CD4-positive, alpha-beta T cell treated with Interleukin-4 for 4 hours (primary cell): ENCODE results near the gene PLA2G4F.

Experiments used
- DNase-seq: peaks from one replicate; pipeline ENCODE4 v3.0.0-alpha.2; 2020

Gene PLA2G4F, protein sequence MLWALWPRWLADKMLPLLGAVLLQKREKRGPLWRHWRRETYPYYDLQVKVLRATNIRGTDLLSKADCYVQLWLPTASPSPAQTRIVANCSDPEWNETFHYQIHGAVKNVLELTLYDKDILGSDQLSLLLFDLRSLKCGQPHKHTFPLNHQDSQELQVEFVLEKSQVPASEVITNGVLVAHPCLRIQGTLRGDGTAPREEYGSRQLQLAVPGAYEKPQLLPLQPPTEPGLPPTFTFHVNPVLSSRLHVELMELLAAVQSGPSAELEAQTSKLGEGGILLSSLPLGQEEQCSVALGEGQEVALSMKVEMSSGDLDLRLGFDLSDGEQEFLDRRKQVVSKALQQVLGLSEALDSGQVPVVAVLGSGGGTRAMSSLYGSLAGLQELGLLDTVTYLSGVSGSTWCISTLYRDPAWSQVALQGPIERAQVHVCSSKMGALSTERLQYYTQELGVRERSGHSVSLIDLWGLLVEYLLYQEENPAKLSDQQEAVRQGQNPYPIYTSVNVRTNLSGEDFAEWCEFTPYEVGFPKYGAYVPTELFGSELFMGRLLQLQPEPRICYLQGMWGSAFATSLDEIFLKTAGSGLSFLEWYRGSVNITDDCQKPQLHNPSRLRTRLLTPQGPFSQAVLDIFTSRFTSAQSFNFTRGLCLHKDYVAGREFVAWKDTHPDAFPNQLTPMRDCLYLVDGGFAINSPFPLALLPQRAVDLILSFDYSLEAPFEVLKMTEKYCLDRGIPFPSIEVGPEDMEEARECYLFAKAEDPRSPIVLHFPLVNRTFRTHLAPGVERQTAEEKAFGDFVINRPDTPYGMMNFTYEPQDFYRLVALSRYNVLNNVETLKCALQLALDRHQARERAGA

DNA sequence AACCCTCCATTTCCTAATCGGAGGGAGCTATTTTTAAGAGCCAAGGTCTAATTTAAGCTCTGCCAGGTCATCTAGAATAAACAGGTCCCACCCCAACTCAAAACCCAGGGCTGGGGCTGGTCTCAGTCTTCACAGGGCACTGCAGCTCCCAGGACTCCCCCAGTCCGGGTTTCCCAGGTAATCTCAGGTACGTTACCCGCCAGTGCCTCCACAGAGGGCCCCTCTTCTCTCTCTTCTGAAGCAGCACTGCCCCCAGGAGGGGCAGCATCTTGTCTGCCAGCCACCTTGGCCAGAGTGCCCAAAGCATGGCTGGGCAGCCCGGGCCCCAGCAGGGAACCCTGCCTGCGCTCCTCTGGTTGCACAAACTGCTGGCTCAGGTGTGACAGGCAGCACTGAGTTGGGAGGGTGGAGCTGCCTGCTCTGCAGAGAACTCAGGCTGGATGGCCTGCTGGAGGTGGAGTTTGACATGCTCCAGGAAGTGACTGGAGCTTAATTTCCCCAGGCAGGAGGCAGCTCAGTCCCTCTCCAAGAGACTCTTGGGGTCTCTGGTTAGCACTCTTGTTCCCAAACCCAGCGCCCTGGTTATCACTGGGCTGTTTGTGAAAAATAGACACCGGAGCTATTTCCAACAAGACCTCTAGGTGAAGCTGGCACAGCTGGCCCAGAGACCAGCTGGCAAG lies at the start of gene PLA2G4F:
Gene PLA2G4F, minus strand, starts transcription at position 394 of the 680 bp plus-strand sequence. Its CDS starts 87 bp downstream, at position 307.
- DNase-seq = no peak

DNA sequence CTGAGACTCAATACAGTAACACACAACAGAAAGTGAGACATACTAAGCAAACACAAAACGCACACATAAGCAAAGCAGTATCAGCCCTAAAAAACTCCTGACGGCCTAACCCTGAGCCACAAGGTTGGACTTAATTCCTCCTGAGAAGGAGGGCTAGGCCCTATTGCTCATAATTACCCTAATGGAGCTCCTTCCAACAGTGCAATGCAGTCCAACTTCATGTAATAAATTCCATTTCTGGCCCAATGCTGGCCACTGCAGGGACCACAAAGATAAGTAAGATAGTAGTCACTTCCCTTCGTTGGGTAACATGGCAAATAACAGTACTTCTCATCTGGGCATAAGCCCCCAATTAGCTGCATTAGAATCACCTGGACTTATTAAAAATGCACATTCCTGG lies 47.5 kb upstream of the PLA2G4F start:
- no peak for DNase-seq

DNA sequence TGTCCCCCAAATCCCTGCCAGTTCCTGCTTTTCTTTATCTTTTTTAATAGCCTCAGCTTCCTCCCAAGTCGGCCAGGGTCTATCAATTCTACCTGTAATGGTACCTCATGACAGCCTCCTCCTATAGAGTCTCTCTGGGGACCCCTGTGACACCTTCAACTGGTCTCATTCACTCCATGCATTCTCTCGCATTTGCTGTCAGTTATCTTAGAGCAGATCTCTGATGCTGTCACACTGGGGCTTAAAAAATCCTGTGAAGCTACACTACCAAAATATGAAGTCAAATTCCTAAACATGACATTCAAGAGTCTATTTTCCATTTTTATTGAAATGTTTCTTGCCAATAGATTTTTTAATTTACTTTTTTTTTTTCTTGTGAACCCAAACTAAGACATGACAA lies 46.2 kb upstream of the PLA2G4F start:
- DNase-seq = no peak

DNA sequence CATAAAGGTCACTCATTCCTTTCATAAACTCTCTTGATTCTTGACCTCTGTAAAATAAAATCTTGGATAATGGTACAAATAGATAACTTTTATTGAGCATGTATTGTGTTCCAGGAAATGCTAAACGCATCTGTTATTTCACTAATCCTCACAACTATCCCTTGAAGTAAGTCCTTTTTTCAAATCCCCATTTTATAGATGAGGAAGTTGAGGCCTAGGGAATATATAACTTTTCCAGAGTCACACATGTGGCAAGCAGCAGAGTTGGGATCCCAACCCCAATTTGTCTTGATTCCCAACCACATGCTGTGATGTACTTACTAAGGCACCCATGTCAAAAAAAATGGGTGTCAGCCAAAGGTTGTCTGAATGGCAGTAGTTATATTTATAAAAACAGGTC lies 45.4 kb upstream of the PLA2G4F start:
- DNase-seq = no peak

DNA sequence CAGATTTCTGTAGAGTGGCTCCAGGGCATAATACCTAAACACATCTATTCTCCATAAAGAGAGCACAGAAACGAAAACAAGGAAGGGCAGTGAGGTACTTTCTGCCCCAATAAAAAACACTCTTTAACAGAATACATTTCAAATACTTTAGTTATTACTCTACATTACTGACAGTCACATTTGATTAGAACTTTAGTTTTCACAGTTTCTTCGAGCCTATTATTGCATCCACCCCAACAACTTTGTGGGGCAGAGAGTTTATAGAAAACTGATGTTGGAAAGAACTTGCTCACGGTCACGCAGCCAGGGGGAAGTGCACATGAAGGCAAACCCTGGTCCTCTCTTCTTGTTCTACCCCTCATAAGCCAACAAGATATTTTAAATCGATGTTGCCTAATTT lies 42.7 kb upstream of the PLA2G4F start:
- no peak for DNase-seq

DNA sequence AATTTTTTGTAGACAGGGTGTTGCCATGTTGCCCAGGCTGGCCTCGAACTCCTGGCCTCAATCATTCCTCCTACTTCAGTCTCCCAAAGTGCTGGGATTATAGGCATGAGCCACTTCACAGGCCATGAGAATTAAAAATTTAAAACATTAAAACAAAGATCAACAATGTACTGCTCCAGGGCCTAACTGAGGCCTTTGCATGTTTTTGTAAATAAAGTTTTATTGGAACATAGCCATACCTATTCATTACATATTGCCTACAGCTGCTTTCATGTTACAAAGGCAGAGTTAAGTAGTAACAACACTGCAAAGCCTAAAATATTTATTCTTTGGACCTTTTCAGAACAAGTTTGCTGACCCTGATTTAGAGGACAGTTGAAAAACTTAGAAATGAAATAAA lies 42.1 kb upstream of the PLA2G4F start:
- DNase-seq = no peak

DNA sequence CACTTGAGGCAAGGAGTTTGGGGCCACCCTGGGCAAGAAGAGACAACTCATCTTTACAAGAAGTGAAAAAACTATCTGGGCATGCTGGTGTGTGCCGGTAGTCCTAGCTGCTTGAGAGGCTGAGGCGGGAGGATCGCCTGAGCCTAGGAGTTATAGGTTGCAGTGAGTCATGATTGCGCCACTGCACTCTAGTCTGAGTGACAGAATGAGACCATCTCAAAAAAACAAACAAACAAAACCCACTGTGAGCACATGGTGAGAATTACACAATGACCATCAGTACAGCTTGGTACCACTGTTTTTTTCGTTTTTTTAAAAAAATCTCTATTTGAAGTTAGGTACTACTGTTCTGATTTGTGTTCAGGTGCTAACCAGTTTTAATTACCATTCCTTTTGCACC lies 38.1 kb upstream of the PLA2G4F start:
- DNase-seq = no peak

DNA sequence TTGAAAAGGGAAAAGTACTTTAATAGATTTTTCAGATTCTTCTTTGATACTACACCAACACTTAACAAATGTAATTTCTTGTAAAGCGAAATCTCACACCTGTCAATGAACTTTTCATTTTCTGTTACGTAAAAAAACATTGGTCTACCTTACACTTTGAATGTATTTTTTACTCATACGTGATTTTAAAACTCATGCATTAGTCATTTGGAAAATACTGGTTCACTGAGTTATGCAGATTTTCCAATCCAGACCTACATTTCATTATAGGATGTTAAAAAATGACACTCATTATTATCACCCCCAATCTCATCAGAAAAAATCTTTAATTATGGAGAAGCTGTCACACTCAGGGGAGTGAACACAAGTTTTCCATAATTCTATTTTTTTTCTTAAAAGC lies 36.9 kb upstream of the PLA2G4F start:
- no peak for DNase-seq

DNA sequence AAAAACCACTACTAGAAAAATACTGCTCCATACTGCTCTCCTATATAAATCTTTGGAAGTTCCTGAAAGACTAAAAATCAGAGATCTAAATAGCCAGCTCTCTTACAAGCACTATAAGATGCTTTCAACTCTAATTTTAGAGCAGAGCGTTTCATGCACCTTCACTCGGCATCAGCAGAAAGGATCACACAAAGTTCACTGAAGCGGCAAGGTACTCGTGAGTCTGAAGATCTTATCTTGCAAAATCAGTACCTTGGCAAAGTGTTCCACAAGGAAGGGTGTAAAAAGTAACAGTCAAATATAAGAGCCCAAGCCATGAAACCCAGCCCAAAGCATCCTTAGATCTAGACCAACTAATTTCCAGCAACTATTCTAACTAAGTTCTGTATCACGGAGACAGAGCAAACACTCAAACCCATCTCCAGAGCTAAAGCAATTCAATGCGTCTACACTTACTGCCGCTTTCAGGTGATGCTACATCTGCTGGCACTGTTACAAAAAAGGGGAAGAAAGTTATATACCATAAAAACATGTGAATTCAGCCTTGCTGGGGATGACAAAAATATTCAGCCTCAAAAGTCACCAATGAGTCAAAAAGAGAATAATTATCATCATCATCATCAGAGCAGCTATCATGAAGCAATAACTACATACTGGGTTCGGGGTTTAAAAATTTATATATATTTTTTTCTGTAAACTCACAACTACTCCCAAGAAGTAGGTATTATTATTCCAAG lies 35.3 kb upstream of the PLA2G4F start:
- DNase-seq = no peak

DNA sequence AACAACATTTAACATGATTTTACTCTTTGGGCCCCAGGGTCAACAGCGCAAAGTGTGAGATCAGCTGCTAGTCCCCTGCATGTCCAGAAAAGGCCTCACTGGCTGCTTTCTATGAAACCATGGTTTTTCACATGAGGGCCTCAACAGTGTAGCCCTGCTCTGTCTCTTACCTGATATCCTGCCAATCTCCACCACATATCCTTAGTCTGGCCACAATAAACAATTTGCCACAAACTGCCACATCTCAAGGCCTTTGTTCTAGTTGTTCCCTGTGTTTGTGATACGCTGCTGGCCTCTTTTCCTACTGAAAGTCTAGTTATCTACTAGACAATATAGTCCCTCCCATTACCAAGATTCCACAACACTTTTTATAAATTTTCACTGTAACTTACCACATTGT lies 33.9 kb upstream of the PLA2G4F start:
- DNase-seq = no peak

DNA sequence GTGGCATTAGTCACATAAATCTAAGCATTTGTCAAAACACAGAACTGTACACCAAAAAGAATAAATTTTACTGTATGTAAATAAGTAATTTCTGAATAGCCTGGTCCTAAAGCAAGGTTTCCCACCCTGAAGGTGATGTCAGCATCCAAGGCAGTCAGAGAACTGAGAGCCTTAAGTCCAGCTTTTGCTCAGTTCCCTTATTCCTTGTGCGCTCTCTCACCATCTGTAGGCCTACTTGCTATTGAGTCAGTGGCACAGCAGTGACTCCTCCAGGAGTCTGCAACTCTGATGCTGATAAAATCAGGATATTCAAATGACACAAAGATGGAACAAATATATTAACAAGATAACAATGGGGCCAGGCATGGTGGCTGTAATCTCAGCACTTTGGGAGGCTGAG lies 29.4 kb upstream of the PLA2G4F start:
- no peak for DNase-seq

DNA sequence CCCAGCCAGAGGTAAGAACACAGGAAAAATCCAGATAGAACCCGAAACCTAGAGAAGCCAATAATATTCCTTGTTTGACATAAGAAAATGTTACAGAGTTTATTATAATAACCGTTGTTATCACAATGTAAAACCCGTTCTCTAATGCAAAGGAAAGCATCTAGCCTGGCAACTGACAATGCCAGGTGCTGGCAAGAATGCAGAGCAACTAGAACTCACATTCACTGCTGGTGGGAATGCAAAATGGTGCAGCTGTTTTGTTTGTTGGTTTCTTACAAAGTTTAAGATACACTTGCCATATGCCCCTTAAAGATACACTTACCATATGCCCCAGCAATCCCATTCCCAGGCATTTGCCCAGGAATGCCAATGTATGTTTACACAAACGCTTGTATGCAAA lies 28.3 kb upstream of the PLA2G4F start:
- no peak for DNase-seq

DNA sequence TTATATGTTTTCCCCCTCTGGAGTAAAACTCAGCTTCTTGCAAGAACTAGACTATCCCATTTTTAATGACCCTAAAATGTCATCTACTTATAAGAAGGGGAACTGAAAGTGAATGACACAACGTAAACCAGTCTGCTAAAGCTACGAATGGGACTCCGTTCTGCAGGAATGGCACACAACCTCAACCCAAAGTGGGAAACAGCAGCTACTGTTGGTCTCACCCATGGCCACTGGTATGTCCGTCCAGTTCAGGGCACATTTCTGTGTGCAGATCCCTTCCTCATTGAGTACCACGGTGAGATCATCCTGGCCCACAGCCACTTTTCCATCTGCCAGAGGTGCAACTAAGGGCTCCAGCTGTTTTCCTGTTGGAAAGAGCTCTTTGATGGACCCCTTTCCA lies 27.9 kb upstream of the PLA2G4F start:
- DNase-seq = no peak

DNA sequence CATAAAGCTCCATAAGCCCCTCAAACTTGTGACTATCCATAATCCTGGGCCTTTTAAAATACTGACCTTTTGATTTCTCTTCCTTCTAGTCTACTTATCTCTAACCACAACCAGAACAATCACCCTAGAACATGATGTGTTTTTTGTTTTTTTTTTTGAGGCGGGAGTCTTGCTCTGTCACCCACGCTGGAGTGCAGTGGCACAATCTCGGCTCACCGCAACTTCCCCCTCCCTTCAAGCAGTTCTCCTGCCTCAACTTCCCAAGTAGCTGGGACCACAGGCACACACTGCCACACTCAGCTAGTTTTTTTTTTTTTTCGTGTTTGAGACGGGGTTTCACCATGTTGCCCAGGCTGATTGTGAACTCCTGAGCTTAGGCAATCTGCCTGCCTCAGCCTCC lies 26.5 kb upstream of the PLA2G4F start:
- DNase-seq = no peak

DNA sequence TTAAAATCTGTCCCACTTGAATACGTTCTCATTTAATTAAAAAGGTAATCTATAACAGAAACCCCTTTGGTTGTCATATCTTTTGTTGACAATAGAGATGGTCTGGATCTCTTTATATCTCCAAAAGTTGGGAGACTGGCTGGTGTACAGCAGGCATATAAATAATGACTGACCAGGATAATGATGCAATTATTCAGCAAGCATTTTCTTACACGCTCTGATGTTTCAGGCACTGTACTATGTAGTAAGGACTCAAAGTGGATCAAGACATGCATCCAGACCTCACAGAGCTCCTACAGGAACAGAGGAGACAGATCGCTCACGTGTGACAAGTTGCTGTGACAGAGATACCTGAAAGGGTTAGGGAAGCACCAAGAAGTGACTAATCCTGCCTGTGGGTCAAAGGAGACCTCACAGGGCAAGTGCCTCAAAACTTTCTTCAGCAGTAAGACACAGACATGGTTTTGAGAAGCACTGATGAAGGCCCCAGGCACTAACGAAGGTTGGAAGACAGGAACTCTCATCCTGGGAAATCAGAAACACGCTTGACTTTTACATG lies 26.0 kb upstream of the PLA2G4F start:
- DNase-seq = no peak

DNA sequence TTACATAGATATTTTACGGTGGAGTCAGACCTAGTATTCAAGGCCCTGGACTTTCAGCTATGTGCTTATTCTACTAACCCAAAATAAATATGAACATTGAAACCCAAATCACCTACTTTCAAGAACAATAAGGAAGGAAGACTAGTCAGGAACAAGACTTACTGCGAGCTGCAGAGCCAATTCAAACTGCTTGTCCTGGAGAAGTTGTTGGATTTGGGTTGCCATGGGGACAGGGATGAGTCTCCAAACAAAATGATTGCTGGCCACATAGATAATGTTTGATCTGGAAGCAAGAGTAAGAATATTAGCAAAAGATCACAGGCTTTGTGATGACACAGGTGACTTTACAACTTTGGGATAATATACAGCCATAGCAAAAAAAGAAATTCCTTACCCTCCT lies 21.6 kb upstream of the PLA2G4F start:
- DNase-seq = no peak

DNA sequence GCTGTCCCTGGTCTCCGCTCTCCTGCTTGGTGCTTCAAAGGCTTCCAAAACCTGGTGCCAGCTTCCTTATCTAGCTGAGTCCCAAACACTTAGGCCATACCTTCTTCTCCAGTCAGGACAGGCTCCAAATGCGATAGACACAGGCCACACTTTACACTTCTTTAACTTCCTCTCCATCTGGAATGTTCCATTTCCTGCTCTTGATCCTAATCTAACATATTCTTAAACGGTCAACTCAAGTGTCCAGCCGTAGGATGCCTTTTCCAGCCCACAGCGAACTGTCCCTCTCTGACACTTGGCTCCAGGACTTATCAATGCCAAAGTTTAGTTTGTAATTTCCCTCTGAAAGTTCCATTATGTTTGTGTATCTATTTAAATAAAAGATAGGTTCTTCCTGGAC lies 19.2 kb upstream of the PLA2G4F start:
- DNase-seq = no peak

DNA sequence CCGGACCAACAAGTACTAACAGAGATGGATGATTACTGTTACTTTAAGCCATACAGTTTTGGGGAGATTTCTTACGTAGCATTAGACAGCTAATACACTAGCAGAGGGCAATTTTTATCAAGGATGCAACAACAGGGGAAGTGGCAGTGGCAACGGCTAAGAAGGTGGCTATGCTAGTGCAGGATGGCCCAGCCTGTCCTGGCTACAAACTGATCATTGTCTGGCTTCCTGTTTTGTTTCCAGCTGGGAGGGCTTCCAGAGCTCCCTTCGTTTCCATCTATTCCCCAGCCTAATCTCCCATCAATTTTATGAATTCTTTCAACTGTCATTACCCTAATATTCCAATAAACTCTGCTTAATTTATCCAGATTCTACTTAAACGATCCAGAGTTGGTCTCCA lies 16.0 kb upstream of the PLA2G4F start:
- DNase-seq = no peak

DNA sequence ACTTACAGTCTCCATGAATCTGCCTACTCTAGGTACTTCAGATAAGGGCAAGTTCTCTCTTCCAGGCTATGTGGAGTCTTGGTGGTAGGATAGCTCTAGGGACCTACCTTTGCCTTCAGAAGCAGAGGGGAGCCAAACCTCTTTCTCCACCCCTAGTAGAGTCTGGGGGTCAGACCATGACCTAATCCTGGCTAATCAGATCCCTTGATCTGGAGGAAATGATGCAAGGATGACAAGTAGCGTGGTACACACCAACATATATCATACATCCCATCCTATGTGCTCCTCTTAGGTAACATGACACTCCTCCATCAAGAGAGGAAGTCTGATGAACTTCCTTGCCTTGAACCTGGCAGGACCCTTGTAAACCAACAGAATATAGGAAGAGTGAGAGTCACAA lies 15.4 kb upstream of the PLA2G4F start:
- no peak for DNase-seq

DNA sequence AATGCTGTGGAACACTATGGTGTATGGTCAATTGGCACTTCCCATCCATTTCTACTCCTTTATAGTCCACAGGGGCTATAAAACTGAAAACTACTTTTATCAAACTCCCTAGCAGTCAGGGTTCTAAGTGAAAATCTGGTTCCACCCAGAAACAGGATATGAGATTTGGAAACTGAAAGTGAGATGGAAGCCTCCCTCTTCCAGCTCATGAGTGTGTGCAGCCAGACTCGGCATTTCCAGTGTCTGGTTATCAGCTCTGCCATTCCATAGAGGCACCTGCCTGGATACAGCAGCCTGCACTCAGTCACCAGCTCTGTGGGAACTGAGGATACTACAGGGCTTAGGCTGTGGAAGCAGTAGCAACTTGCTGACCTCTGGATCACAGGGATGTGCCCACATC lies 14.7 kb upstream of the PLA2G4F start:
- no peak for DNase-seq

DNA sequence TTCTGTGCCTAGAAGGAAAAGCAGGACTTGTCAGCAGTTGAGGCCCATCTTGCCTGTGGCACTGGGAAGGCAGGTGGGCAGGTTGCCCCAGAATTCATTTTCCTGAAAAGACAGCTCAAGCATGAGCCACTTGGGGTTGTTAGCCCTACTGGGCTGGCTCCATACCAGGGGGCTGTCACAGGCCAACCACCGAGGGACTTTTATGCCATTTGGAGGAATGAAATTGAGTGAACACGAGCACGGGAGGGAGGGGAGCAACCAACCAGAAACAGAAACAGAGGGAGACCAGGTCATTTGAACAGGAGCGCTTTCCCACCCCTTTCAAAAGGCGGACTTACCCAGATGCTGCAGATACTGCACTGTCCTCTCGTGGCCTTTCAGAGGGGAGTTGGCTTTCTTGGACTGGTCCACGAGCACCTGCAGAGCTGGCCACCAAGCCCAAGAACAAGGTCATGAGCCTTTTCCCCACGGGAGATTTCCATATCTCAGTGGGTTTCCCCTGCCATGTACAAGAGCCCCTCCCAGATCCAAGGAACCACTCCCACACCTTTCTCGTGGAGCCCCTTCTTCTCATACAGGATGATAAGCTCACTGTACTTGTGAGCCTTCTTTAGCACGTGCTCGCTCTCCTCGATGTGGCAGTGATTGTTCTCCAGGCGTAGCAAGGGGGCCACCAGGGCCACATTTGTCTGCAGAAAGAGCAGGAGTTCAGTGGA lies 9.9 kb upstream of the PLA2G4F start:
- no peak for DNase-seq

DNA sequence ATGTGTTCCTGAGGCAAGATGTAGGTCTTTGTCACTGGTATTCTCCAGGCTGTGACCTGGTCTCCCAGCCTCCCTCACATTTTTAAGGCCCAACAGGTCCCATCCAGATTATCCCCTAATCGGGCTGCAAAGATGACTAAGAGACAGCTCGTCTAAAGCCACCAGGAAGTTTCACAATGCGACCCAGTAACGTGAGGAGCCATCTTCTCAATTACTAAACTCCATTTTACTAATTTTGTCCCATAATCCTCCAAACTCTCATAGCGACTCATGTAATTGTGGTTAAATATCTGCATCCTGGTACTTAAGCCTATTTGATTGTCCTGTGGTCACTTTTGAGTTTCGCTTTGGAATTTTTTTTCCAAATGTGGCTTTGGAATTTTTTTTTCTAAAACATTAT lies 8.7 kb upstream of the PLA2G4F start:
- DNase-seq = no peak
